Panc1 (cell line): ENCODE data around the gene ZNF653.
"Not testable (repeated sequence)": the region's sequence is repeated elsewhere in the genome, so short reads cannot be mapped to it uniquely, and the experiment has no call there.

ENCODE experiments used
- POLR2AphosphoS5 ChIP-seq: IDR thresholded peaks from 2 replicates; pipeline ENCODE4 v1.6.1; 2012; ENCODE audit warnings: mild to moderate bottlenecking, low read depth, low read length, moderate library complexity
- TCF7L2 ChIP-seq: IDR thresholded peaks from 2 replicates; pipeline ENCODE4 v1.6.1; 2011; ENCODE audit warnings: mild to moderate bottlenecking, low read depth, low read length, inconsistent platforms
- TF ChIP-seq, protein P1 (sequence below): fragments of 450-650 bp; IDR thresholded peaks from 2 replicates; pipeline ENCODE4 v1.5.1; 2017; ENCODE audit warnings: mild to moderate bottlenecking

DNA sequence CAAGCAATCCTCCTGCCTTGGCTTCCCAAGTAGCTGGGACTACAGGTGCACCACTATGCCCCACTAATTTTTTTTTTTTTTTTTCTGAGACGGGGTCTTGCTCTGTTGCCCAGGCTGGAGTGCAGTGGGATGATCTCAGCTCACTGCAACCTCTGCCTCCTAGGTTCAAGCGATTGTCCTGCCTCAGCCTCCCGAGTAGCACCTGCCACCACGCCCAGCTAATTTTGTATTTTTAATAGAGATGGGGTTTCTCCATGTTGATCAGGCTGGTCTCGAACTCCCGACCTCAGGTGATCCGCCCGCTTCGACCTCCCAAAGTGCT lies 50.4 kb downstream of the ZNF653 start:
- TF ChIP-seq, protein P1, sequence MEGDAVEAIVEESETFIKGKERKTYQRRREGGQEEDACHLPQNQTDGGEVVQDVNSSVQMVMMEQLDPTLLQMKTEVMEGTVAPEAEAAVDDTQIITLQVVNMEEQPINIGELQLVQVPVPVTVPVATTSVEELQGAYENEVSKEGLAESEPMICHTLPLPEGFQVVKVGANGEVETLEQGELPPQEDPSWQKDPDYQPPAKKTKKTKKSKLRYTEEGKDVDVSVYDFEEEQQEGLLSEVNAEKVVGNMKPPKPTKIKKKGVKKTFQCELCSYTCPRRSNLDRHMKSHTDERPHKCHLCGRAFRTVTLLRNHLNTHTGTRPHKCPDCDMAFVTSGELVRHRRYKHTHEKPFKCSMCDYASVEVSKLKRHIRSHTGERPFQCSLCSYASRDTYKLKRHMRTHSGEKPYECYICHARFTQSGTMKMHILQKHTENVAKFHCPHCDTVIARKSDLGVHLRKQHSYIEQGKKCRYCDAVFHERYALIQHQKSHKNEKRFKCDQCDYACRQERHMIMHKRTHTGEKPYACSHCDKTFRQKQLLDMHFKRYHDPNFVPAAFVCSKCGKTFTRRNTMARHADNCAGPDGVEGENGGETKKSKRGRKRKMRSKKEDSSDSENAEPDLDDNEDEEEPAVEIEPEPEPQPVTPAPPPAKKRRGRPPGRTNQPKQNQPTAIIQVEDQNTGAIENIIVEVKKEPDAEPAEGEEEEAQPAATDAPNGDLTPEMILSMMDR = not testable (repeated sequence)
- not testable (repeated sequence) for TF ChIP-seq TCF7L2, POLR2AphosphoS5
